ENCODE results near the gene MLLT6. TPM values are rescaled to one million over a fixed set of nuclear protein-coding genes. Genes with fewer than 3 reads are reported as not detected.

Gene MLLT6
- 50.6 TPM for total RNA-seq (2021; ENCODE audit: unreplicated experiment)
- 38.4 TPM for polyA plus RNA-seq (2012; ENCODE audit: insufficient read length)
- percentile 66 among the genes with signal in this experiment for Bru-seq, nascent RNA
- BruChase-seq, experiment 1, labeled RNA remaining after a 2-hour chase, result percentile 79 among the genes with signal in this experiment
- percentile 89 among the genes with signal in this experiment for BruChase-seq, experiment 2, labeled RNA remaining after a 6-hour chase
- long read RNA-seq, transcript MLLT6-205 (1 exons, 2,937 nt), result major isoform, 26 of 48 reads
- long read RNA-seq, partial matches to known transcripts, result 5 of 48 reads
- long read RNA-seq, other reads (novel, unspliced or antisense), result 17 of 48 reads

DNA sequence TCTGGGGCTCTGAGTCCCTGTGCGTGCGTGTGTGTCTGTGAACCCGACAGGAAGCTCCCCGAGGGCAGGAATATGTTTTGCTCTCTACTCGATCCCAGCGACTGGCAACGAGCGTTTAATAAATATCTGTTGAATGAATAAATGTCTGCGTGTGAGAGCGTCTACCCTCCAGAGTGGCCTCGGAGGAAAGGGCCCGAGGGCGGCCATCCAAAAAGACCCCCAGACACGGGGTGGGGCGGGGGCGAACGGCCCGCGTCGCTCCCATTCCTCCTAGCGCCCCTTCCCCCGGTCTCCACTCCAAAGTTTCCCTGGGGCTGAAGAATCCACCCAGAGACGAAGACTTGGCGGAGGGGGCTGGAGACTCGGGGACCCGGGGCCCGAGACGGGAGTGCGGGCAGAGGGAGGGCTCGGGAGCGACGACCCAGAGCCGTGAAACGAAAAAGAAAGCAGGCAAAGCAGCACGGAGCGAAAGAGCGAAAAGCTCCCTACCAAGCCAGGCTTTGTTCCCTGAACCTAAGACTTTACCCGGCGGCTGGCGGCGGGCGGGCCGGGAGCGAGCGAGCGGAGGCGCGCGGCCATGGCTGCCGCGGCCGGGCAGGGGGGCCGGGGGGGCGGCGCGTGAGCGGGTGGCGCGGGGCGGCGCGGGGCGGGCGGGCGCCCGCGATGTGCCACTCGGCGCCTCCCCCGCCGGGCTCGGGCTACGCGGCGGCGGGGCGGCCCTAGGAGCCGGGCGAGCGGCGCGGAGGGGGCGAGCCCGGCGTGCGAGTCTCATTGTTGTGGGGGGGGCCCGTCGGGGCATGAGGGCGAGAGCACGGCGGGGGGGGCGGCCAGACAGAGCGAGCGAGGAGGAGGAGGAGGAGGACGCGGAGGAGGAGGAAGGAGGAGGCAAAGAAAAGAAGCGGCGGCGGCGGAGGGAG, at the start of gene MLLT6:
MLLT6 (plus strand) TSS at position 668 of the 917 bp plus-strand sequence. CDS start 360 bp downstream, outside the sequence.
- H3K9me3 ChIP-seq (ENCODE audit: control insufficient read depth, insufficient read depth, low read depth, low read length), result no peaks in the 10 kb centered on the region
- in situ Hi-C loops (cut with HindIII; ENCODE audit: low pct_unique_long_range_greater_than_20kb, low sequenced_read_pairs) (no loop called here), intact Hi-C loops (cut with micrococcal nuclease; ENCODE audit: unreplicated experiment) (no loop called here)
- POLR2A ChIA-PET, result interaction anchor here (0.6 kb wide), 1 partner anchor 158 kb away, joined by 7 read pairs; no protein-coding TSS in a partner anchor
- TF ChIP-seq, protein P1, sequence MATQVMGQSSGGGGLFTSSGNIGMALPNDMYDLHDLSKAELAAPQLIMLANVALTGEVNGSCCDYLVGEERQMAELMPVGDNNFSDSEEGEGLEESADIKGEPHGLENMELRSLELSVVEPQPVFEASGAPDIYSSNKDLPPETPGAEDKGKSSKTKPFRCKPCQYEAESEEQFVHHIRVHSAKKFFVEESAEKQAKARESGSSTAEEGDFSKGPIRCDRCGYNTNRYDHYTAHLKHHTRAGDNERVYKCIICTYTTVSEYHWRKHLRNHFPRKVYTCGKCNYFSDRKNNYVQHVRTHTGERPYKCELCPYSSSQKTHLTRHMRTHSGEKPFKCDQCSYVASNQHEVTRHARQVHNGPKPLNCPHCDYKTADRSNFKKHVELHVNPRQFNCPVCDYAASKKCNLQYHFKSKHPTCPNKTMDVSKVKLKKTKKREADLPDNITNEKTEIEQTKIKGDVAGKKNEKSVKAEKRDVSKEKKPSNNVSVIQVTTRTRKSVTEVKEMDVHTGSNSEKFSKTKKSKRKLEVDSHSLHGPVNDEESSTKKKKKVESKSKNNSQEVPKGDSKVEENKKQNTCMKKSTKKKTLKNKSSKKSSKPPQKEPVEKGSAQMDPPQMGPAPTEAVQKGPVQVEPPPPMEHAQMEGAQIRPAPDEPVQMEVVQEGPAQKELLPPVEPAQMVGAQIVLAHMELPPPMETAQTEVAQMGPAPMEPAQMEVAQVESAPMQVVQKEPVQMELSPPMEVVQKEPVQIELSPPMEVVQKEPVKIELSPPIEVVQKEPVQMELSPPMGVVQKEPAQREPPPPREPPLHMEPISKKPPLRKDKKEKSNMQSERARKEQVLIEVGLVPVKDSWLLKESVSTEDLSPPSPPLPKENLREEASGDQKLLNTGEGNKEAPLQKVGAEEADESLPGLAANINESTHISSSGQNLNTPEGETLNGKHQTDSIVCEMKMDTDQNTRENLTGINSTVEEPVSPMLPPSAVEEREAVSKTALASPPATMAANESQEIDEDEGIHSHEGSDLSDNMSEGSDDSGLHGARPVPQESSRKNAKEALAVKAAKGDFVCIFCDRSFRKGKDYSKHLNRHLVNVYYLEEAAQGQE (IDR thresholded peaks at IDR 0.05; ENCODE audit: insufficient read depth in 1 of 2, low read depth in 2 of 2, low read length in 1 of 2), result no peak
- 0 out of 2 replicates have a peak, but pooled peaks have one; percentile 20 for TF ChIP-seq SIN3A (IDR thresholded peaks at IDR 0.05; ENCODE audit: borderline replicate concordance, insufficient read depth, low read depth, low read length)
- peak within 1 kb of the TSS; percentile 67 to 82 for H3K4me3 ChIP-seq (ENCODE audit: low read depth in 2 of 2, low read length in 2 of 2)
- peaks cover 10% of the 10 kb centered on the region for H3K4me1 ChIP-seq (ENCODE audit: control insufficient read depth, insufficient read depth, low read length)
- H3K36me3 ChIP-seq (ENCODE audit: control insufficient read depth, insufficient read depth, low read length), result no peaks in the 10 kb centered on the region; the same call in 1 of the 2 replicates
- no peak for DNase-seq (ENCODE audit: low read depth, low spot score)
- CTCF ChIA-PET, result no interaction called here
- peak within 1 kb of the TSS; percentile 90 for H3K27ac ChIP-seq (ENCODE audit: low read length)
- no peaks in the 10 kb centered on the region for H3K27me3 ChIP-seq (ENCODE audit: control insufficient read depth, insufficient read depth, low read length)
- peak; percentile 45 for ATAC-seq
- no TSS peak for BruUV-seq (replicated peaks)

DNA sequence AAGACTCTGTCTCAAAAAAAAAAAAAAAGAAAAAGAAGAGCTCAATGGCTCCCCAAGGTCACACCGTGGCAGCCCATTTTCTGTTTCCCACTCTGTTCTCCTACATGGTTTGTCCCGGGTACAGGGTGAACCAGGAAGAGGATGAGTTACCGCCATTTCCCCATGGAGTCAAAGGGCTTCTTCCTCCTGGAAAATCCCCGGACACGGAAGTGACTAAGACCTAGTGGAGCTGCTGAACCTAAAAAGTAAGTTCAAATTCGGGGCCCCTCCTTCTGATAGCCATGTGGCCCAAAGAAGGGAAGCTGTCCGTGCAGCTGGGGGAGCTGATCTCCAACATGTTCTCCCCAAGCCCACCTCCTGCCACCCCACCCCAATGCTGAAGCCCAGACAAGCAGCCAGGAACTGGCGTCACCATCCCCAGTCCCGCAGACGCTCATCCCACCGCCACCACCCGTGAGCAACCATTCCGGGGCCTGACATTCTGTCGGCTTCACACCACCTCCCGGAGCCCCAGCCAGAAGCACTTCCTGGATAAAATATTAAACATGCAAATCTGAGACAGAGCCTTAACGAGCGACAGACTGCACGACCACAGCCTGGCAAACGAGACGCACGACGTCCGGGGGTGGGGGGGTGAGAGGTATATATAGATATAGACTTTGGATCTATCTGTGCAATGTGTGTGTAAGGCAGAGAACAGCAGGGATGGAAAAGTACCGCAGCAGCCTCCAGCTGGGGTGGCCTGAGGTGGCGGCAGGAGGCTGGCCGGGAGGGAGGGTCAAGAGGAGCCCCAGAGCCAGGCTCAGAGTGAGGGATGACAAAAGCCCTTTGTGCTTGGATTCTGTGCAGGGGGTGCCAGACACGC, 47.9 kb upstream of the MLLT6 start:
- no peaks in the 10 kb centered on the region for H3K27me3 ChIP-seq (ENCODE audit: control insufficient read depth, insufficient read depth, low read length)
- intact Hi-C loops (cut with micrococcal nuclease; ENCODE audit: unreplicated experiment), result no loop called here
- BruUV-seq (replicated peaks), result no TSS peak
- no peak overlapping the region for H3K4me3 ChIP-seq (ENCODE audit: low read depth in 2 of 2, low read length in 2 of 2)
- H3K9me3 ChIP-seq (ENCODE audit: control insufficient read depth, insufficient read depth, low read depth, low read length), result no peaks in the 10 kb centered on the region
- CTCF ChIA-PET, result no interaction called here
- DNase-seq (ENCODE audit: low read depth, low spot score) (no peak), ATAC-seq (no peak)
- POLR2A ChIA-PET, result no interaction called here
- H3K27ac ChIP-seq (ENCODE audit: low read length), result no peak overlapping the region
- TF ChIP-seq, protein P1 (IDR thresholded peaks at IDR 0.05; ENCODE audit: insufficient read depth in 1 of 2, low read depth in 2 of 2, low read length in 1 of 2), result no peak
- TF ChIP-seq SIN3A (IDR thresholded peaks at IDR 0.05; ENCODE audit: borderline replicate concordance, insufficient read depth, low read depth, low read length), result no peak
- no peak for TF ChIP-seq TCF7L2 (IDR thresholded peaks at IDR 0.05; ENCODE audit: low read depth, low read length)
- TF ChIP-seq, protein P2, sequence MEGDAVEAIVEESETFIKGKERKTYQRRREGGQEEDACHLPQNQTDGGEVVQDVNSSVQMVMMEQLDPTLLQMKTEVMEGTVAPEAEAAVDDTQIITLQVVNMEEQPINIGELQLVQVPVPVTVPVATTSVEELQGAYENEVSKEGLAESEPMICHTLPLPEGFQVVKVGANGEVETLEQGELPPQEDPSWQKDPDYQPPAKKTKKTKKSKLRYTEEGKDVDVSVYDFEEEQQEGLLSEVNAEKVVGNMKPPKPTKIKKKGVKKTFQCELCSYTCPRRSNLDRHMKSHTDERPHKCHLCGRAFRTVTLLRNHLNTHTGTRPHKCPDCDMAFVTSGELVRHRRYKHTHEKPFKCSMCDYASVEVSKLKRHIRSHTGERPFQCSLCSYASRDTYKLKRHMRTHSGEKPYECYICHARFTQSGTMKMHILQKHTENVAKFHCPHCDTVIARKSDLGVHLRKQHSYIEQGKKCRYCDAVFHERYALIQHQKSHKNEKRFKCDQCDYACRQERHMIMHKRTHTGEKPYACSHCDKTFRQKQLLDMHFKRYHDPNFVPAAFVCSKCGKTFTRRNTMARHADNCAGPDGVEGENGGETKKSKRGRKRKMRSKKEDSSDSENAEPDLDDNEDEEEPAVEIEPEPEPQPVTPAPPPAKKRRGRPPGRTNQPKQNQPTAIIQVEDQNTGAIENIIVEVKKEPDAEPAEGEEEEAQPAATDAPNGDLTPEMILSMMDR (IDR thresholded peaks at IDR 0.05), result no peak
- no peak for TF ChIP-seq POLR2AphosphoS5 (IDR thresholded peaks at IDR 0.05; ENCODE audit: low read depth, low read length)
- in situ Hi-C loops (cut with HindIII; ENCODE audit: low pct_unique_long_range_greater_than_20kb, low sequenced_read_pairs), result no loop called here
- no peaks in the 10 kb centered on the region for H3K36me3 ChIP-seq (ENCODE audit: control insufficient read depth, insufficient read depth, low read length)
- H3K4me1 ChIP-seq (ENCODE audit: control insufficient read depth, insufficient read depth, low read length), result no peaks in the 10 kb centered on the region

Measured in Panc1 (cell line).